Esophagus mucosa (tissue), 1 donor: ENCODE measurements around the gene SIGLEC1. TPM values are rescaled to one million over a fixed set of nuclear protein-coding genes. Genes with fewer than 3 reads are reported as not detected.

Experiments
- ATAC-seq: fragments of 200-7000 bp; cut with Tn5 transposase; one replicate; pipeline ENCODE4 v1.9.1; 2020
- total RNA-seq: library from RNA; stranded (reverse); gene quantifications from one replicate; pipeline ENCODE4 v1.2.4, GENCODE V29; 2023
- donor health status: DM: yes; HTN: yes; CAD: no.

SIGLEC1 gene
- total RNA-seq, 1 donor from 2014 or later: 0.80 TPM

DNA sequence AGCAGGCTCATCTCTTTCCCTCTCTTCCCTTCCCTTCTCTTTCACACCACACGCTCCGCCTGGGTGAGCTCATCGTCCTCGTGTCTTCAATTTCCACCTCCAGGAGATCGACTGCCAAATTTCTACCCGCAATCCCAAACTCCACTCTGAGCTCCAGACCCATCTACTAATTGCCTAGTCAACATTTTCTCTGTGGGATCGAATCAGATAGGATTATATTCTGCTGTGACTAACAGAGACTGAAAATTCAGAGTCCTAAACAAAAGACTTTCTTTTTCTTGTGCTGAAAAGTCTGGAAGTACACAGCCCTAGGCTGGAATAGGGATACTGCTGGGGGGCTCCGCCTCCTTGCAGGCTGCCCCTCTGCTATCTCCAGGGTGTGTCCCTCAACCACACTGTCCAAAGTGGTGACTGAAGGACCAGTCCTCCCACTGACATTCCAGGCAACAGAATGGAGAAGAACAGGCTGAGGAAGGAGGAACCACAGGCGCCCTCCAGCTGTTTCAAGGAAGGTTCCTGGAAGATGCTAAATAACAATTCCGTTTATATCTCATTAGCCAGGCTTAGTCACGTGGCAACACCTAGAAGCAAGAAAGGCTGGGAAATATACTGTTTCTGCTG, 15.1 kb upstream of the SIGLEC1 start:
- ATAC-seq: peak; percentile 10

GRCh38 chr20:3724356-3724755, 12.0 kb upstream of the SIGLEC1 start:
- no peak for ATAC-seq

- no peak for ATAC-seq
Measured at GRCh38 chr20:3723284-3723683, 10.9 kb upstream of the SIGLEC1 start.

- no peak for ATAC-seq
Measured at GRCh38 chr20:3721912-3722311, 9.5 kb upstream of the SIGLEC1 start.

DNA sequence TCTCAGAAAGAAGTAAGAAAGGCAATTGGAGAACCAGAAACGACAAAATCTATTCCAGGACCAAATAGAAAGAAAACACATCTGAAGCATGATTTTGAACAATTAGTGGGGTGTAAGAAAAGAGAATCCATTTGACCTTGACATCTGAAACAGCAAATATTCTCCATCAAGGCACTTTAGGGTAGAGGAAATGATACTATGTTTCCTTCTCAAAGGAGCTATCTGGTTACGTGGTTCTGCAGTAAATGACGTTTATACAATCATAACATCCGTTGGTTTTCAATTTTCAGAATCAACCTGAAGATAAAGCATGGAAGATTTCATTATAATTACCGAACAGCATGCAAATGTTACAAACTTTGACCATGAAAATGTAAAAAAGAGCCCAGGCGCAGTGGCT, 8.2 kb upstream of the SIGLEC1 start:
- no peak for ATAC-seq

DNA sequence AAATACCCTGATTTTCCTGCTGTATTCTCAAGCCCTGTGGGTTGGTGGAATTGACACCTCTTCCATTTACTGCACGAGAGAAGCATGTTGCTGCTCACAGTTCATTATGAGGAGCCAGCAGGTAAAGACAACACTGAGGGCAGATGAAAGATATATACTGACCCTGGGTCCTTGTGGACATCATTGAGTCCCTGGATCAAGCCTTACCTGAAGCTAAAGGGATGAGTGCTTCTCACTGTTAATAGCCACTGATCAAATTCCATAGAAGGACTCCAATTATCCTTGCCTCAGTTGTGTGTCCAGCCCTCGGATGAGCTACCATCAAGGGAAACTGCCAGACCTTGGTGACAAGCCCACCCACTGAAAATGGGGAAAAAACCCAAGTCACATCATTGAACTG, 7.7 kb upstream of the SIGLEC1 start:
- no peak for ATAC-seq

GRCh38 chr20:3719046-3719445, 6.6 kb upstream of the SIGLEC1 start:
- no peak for ATAC-seq

DNA sequence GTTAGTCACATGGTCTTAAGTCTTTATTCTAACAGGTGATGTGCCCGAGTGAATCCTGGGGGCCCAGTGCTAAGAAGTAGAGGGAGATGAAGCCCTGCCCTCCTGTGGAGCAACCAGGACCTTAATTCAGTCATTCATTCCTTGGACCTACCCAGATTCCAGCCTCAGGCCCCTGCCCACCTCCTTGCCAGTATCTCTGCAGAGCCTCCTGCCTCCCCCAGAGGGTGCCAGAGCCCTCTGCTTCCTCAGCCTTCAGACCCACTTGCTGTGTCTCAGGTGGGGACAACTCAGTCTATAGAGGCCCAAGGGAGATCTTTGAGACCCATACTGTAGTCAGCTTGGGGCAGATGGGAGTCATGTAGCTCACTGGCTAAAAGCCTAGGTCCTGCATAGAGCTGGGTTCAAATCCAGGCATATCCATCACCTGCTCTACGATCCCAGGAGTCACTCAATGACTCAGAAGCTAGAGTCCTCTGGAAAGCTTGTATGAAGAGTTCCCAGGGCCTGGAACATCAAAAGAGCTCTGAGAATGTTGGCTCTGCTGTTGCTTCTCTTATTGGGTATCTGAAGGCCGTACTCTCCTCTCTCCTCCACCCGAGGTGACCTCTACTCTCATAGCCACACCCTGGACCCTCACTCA, 3.9 kb upstream of the SIGLEC1 start:
- ATAC-seq: peak; percentile 49

DNA sequence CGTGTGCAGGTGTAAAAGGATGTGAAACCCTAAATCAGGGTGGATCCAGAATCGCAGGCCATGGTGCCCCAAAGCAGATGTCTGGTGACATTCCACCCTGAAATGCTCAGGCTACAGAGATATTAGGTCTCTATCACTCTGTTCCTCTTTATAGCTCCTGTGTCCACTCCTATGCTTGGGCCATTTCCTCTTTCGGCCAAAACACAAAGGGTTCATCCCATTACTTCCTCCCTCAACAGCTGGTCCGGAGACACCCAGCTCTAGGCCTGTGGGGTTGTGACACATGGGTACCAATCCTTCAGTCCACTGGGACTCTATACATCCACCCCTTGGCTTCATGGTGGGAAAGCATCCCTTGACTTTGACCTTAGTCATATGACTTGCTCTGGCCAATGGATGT, 1.7 kb upstream of the SIGLEC1 start:
- no peak for ATAC-seq

- ATAC-seq: no peak
Measured at GRCh38 chr20:3711484-3711941, 887 bp downstream of the SIGLEC1 start.

- peak; percentile 48 for ATAC-seq
Measured at GRCh38 chr20:3710703-3711483, 1.5 kb downstream of the SIGLEC1 start.

- ATAC-seq: no peak
Measured at GRCh38 chr20:3710011-3710466, 2.4 kb downstream of the SIGLEC1 start.

DNA sequence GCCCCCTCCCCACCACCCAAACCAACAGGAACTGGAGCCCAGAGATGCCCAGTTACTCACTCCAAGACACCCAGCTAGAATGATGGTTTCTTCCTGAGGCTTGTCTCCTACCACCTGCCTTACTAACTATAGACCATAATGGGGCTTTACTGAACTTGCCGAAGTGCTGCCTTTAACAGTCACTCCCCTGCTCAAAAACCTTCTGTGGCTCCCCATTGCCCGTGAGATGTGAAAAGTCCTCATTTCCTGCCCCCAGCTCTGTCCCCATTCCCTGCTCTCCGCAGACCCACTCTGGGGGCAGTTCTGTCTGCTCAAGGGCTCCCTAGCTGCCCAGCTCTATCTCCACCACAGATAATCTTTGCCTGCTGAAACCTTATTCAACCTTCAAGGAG, 4.9 kb downstream of the SIGLEC1 start:
- no peak for ATAC-seq

- ATAC-seq: peak; percentile 30
Measured at GRCh38 chr20:3706774-3707507, 5.5 kb downstream of the SIGLEC1 start.

DNA sequence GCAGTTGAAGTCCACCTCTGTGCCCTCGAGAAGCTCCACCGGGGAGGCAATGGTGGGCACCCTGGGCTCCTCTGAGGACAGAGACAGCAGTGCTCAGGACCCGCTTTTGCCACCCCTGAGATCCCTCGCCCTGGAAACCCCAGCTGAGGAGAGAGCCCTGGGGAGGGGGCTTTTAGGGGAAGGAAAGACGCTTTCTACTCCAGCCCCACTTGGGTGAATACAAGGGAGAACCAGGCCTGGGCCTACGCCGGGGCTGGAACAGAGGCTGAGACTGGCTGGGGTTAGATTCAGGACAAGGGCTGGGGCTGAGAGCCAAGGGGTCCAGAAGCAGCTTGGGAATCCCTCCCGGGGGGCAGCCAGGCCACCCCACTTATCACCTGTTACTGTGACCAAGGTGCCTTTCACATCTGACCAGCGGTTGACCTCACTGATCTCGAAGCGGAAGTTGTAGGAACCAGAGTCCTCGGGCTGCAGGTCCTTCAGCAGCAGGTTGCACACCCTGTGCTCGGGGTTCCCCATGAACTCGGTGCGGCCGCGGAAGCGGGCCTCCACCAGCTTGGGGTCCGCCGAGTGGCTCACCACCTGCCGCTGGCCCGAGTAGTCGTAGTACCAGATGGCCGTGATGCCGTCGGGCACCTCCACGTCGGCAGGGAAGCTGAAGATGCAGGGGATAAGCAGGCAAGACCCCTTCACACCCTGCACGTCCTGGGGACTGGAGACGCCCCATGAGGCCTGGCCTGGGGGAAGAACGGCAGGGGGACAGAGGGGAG, 6.2 kb downstream of the SIGLEC1 start:
- no peak for ATAC-seq

DNA sequence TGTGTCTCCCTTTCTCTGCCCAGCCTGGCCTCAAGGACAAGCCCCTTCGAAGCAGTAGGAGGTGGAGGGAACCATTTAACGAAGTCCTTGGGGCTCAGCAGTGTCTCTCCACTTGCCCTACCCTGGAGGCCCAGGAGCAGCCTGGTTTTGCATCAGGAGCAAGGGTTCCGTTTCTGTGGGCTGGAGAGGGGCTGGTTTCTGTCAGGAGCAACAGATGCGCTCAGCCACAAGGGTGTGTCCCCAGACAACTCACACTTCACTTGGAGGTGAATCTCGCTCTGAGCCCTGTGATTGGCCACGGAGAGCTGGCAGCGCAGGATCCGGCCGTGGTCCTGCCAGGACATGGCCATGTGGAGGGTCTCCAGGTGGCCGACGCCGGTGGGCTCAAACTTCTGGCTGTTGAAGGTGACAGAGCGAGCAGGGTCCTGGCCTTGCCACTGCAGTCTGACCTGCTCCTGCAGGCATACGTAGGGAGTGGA, 6.9 kb downstream of the SIGLEC1 start:
- no peak for ATAC-seq

DNA sequence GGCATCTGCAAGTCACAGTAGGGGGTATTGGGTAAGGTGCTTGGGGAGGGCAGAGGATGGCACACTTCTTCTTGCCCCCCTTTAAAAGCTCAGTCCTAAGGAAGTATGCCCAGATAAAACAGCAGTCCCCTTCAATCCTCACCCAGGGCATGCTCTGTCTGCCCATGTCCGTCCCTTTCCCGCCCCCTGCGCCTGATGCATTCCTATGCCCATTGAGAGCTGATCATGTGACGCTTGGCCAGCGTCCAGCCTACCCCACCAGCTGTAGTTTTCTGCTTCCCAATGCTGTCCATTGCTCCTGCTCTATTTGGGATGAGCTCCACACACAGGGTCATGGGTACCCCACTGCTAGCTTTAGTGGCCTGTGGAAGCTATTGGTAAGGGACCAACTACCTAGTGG, 8.3 kb downstream of the SIGLEC1 start:
- ATAC-seq: no peak

GRCh38 chr20:3702611-3703391, 9.6 kb downstream of the SIGLEC1 start:
- ATAC-seq: no peak

GRCh38 chr20:3701061-3701998, 11.1 kb downstream of the SIGLEC1 start:
- no peak for ATAC-seq

DNA sequence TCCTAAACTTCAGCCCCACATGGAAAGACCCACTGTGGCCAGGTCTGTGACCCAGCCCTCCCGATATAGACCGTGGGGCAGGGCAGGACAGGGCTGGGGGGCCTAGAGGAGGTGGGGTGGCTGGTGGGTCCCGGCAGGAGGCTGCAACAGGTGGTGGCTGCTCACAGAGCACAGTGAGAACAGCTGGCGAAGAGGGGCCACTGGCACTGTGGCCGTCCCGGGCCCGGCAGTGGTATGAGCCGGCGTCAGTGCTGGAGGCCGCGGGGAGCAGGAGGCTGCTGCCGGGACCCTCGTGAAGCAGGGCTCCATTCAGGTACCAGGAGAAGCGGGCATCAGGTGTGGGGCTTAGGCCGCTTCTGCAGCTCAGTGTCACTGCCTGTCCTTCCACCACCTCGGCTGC, 13.4 kb downstream of the SIGLEC1 start:
- no peak for ATAC-seq
